ENCODE results near the gene RNF130.

RNF130 gene

GRCh38 chr5:180071531-180072255, at the start of gene RNF130:
Gene RNF130, minus strand, starts transcription at chr5:180071759. Its CDS starts 57 bp downstream, at chr5:180071702.
- no peak for DNase-seq

- DNase-seq = no peak
Measured at GRCh38 chr5:180120237-180121101, 48.9 kb upstream of the RNF130 start.

DNA sequence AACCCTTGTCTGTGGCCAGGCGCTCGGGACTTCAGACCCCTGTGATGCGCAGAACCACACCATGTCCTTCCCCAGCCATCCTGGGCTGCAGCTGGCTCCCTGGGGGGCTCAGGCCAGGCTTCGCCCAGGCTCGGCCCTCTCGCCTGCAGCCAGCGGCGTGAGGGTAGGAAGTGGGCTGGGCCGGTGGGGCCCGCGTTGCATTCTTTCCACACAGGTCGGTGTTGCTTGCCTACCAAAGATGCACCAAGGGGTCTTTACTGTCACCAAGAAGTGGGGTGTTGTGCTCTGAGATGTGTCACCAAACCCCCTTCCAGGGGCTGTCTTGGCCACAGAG, 48.3 kb upstream of the RNF130 start:
- DNase-seq = no peak

- DNase-seq = no peak
Measured at GRCh38 chr5:180119031-180119902, 47.7 kb upstream of the RNF130 start.

DNA sequence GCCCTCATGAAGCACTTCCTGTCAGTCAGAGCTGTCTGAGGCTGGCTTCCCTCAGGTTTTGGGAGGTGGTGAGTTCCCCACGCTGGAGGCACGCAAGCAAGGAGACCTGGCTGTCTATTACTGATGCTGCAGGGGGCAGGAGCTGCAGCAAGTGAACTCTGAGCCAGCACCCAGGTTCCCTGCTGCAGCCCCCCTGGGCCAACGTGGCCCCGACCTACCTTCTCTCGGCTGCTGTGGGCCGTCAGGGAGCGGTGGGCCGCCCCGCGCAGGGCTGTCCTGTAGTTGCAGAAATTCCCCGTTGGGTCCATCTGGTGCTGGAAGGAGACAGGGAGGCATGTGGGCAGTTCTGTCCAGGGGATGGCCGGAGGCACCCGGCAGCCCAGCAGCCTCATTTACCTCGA, 46.8 kb upstream of the RNF130 start:
- DNase-seq = no peak

DNA sequence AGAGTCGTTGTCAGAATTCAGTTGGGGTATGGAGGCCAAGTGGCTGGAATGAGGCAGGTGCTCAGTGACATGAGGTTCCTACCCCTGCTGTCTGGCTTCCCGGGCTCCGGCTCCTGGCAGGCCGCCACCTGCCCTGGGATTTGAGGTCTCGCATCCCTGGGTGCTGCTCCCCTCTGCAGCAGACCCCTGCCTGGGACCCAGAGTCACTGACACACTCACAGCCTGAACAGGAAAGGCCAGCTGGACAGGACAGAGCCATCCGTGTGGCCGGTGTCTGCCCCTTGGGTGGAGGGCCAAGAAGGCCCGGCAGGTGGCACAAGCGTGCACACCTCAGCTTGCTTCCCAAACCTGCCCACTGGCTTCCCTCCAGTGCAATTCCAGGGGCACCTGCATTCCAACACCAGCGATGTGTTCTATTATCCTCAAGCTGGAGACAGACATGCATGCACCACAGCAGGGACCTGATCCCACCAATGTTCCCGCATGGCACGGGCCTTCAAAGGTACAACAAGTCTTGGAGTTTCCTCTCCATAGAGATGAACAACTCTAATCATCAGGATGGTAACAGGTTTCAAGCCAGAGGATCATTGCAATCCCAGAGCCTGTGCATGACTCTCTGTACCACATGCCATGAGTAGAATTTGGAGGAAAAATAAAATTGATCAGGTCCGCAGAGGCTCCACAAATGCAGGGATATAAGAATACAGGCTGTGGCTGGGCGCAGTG, 45.6 kb upstream of the RNF130 start:
- no peak for DNase-seq

DNA sequence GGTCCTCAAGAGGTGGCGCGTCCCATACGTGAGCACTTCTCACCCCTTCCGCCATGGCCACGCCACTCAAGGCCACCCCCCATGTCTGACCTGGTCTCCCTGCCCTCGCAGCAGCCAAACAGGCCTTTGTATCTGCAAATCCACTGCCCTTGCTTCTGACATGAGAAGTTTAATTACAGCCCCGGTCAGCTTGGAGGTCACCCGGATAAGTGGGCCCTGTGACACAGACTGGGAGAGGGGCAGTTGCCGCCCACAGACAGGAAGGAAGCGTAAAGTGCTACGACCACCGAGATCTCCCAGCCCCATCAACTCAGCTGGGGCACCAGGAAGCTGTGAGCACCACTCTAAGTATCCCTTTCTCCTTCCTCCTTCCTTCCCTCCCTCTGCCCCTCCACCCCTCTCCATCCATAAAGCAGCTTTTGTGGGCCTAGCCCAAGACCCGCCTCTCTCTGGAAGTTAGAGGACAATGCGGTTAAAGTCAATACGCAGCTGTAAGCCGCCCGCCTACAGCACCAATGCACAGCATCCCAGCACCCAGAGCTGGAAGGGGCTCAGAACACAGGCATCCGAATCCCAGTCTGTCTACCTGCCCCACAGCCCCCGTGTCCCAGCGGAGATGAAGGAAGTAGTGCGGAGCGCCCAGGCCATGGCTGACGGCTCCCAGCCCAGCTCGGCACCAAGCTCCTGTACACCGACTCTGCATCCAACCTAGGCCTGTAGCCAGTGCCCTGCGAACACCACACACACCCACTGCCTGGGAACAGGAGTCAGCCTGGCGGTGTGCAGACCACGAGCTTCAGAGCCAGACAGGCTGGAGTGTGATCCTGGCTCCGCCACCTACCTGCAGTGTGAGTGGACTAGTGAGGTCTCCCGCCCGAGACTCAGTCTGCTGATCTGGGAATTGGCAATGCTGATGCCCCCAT, 44.8 kb upstream of the RNF130 start:
- DNase-seq = no peak

- DNase-seq = no peak
Measured at GRCh38 chr5:180115326-180116076, 43.9 kb upstream of the RNF130 start.

GRCh38 chr5:180114304-180115003, 42.9 kb upstream of the RNF130 start:
- DNase-seq = no peak

DNA sequence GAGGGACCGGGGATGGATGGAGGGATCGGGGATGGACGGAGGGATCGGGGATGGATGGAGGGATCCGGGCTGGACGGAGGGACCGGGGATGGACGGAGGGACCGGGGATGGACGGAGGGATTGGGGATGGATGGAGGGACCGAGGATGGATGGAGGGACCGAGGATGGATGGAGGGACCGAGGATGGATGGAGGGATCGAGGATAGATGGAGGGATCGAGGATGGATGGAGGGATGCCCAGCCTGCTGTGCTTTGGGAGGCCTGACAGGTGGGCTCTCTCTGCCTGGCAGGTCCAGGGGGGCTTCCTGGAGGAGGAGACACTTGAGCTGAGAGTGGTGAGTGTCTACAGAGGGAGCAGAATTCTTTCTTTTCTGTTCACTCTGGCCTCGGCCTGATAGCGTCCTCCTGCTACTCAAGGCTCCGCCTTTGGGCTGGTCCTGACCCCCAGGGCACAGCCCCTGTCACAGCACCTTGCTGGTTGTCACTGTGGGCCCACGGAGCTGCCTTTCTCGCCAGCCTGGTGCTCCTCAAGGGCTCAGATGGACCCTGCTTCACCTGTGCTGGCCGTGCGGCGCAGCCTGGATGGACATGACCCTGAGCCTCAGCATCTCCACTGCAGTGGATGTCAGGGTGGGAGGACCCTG, 42.2 kb upstream of the RNF130 start:
- DNase-seq = no peak

DNA sequence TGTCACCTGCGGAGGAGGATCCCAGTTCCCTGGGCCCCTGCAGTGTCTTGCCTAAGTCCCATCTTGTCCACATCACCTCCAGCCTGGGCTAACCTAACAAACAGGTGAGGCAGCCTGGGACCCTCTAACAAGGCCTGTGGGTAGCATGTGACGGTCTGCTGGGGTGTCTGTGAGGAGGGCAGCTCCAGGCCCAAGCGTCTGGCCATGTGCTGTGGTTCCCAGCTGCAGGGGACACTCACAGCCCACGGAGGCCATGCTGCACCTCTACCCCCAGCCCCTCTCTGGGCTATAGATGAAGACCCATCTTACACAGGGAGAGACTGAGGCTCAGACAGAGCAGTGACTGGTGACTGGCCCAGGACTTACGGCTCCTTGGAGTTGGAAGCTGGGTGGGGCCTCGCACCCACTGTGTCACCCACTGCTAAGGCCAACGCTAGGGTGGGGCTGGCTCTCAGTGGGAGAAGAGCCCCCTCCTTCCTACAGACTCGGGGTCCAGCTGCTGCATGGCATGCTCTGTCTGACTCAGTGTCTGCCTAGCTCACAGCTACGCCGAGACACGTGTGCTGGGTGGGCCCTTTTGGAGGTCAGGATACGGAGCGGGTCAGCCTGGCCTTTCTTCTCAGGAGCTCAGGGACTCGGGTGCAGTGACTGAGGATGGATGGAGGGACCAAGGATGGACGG, 40.8 kb upstream of the RNF130 start:
- DNase-seq = no peak

- no peak for DNase-seq
Measured at GRCh38 chr5:180111273-180112002, 39.9 kb upstream of the RNF130 start.

- no peak for DNase-seq
Measured at GRCh38 chr5:180109920-180110319, 38.4 kb upstream of the RNF130 start.

GRCh38 chr5:180107005-180107404, 35.4 kb upstream of the RNF130 start:
- no peak for DNase-seq

- DNase-seq = no peak
Measured at GRCh38 chr5:180105827-180106312, 34.3 kb upstream of the RNF130 start.

DNA sequence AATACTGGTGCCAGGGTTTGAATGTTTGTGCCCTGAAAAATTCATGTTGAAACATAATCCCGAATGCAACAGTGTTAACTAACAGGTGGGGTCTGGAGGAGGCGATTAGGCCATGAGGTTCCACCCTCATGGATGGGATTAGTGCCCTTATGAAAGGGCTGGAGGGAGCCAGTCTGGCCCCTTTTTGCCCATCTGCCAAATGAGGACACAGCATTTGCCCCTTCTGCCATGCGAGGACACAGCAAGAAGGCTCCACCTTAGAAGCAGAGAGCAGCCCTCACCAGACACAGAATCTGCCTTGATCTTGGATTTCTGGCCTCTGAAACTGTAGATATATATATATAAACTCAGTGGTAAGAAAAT, 32.6 kb upstream of the RNF130 start:
- DNase-seq = no peak

DNA sequence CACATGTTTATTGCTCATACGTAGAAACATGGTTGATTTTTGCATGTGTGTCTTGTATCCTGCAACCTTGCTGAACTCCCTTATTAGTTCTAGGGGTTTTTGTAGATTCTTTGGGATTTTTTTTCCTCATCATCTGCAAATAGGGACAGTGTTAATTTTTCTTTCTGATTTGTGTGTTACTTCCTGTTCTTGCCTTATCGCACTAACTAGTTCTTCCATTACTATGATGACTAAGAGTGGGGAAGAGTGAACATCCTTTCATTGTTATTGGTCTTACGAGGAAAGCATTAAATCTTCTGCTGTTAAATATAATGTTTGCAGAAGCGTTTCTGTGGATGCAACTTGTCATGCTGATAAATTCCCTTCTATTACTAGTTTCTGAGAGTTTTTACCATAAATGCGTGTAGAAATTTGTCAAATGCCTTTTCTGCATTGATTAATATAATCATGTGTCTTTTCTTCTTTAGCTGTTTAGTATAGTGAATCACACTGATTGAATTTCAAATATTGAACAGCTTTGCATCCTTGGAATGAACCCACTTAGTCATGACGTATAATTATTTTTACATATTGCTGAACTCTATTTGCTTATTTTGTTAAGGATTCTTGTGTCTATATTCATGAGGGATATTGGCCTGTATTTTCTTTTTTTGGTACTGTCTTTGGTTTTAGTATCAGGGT, 32.1 kb upstream of the RNF130 start:
- DNase-seq = no peak

- no peak for DNase-seq
Measured at GRCh38 chr5:180102636-180103035, 31.1 kb upstream of the RNF130 start.
